ENCODE measurements around the gene TTC13.
"Not testable (repeated sequence)": the region's sequence is repeated elsewhere in the genome, so short reads cannot be mapped to it uniquely, and the experiment has no call there.

Gene TTC13

GRCh38 chr1:230987448-230987847 lies 8.8 kb upstream of the TTC13 start:
- DNase-seq = no peak

- DNase-seq = no peak
These were observed 8.3 kb upstream of the TTC13 start for GRCh38 chr1:230986976-230987375.

DNA sequence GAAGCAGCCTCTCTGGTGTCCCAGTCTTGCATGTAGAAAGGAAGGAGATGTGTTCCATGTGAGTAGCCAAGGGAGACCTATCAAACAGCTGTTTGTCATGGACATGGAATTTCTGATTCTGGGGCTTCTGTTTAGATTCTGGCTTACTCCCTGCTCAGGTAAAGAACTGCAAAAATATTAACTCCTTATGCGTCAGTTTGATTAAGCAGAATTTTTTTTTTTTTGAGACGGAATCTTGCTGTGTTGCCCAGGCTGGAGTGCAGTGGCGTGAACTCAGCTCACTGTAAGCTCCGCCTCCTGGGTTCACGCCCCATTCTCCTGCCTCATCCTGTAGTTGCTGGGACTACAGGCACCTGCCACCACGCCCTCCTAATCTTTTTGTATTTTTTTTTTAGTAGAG lies 7.0 kb upstream of the TTC13 start:
- no peak for DNase-seq

DNA sequence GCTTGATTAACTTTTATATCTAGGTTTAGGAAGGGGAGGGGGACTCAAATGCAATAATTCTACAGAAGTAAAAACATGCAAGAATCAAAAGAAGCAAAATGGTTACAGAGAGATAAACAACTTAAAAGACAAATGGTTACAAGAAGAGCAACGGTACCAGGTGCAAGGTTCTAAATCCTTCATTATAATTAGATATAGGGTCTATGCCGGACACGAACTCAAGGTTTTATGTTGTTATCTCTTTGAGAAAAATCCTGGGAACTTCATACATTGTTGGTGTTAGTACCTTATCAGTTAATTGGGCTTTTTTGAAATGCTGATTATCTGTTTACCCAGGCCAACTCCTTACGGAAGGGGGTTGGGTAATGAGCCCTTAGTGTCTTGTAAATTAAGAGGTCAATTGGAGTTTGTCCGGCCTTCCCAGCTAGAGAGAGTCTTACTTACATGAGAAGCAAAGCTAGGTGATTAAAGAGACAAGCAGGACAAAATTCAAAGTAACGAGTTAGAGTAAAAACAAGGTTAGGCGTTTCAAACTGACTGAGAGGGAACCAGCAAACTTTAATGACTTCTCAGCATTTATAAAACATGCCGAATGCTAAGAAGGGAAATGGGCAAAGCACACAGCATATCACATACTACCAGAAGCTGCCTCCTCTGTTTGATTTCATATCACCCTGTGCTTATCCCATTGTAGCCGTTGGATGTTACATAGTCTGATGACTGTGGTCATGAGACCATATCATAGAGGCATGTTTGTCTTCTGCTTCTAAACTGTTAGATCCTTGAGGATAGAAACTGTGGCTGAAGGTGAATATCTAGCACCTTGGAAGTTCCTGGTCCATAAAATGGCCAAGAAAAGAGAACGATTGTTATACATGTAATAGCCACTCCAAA lies 6.2 kb upstream of the TTC13 start:
- DNase-seq = not testable (repeated sequence)

DNA sequence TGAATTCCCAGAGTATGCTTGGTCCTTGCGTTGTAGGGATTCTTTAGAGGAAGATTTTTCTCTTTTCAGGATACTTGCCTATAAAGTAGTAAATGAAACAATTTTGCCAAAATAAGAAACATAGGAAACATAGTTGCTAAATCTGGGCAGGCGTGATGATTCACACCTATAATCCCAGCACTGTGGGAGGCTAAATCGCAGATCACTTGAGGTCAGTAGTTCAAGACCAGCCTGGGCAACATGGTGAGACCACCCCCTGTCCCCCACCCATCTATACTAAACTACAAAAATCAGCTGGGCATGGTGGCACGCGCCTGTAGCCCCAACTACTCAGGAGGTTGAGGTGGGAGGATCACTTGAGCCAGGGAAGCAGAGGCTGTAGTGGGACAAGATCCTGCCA lies 5.2 kb upstream of the TTC13 start:
- no peak for DNase-seq

DNA sequence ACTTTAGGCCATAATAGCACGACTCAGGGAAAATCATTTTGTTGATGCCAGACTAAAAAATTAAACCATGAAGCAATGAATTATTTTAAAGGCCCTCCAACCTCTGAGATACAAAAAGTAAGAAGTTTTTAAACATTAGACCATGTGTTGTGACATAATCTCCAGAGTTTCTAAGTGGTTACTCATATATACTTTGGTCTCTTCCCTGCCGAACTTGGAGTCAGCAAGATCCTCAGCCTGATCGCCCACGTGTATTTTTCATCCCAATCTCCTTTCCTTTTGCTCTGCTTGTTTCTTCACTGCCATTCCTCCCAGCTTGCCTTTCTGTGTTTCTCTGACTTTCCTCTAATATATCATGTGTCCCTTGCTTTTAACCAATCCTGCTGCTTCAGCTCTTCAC lies 4.0 kb upstream of the TTC13 start:
- no peak for DNase-seq

GRCh38 chr1:230979952-230980351 lies 1.3 kb upstream of the TTC13 start:
- DNase-seq = no peak

DNA sequence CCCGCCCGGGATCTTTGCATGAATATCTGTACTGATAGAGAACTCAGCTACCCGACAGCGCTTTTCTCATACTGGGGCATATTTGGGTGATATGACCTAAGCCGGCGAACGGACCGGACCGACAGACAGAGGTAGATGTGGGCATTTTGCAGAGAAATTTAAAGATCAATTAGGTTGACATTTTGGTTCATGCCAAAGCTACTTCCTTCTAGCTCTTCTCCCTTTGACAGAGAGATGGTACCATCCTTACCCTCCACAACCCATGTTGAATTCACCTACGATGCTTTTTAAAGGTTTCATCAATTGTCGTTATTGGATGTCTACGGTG lies 692 bp upstream of the TTC13 start:
- no peak for DNase-seq

- DNase-seq = peak; percentile 31
These were observed 735 bp downstream of the TTC13 start for GRCh38 chr1:230977761-230978490.

GRCh38 chr1:230976825-230977747 lies 1.6 kb downstream of the TTC13 start:
- peak; percentile 47 for DNase-seq

DNA sequence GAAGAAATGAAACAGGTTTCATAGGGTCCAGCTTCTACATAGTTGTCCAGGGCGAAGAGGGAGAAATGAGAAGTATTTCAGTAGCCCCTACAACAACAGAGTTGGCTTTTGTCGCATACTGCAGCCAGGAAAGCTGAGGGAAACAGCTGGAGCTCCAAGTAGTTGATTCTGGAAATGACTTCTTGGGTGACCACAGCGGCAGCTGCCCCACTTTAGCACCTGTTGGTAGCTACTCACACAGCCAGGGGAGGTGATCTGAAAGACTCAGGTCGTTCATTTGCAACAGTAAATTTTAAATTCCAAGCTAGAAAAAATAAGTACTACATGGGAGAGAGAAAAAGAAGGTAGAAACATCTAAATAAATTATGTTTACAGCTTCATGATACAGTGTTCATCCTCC lies 2.3 kb downstream of the TTC13 start:
- DNase-seq = no peak

GRCh38 chr1:230975636-230976035 lies 3.0 kb downstream of the TTC13 start:
- DNase-seq = no peak

- DNase-seq = peak; percentile 76
These were observed 5.8 kb downstream of the TTC13 start for GRCh38 chr1:230972855-230973271.

DNA sequence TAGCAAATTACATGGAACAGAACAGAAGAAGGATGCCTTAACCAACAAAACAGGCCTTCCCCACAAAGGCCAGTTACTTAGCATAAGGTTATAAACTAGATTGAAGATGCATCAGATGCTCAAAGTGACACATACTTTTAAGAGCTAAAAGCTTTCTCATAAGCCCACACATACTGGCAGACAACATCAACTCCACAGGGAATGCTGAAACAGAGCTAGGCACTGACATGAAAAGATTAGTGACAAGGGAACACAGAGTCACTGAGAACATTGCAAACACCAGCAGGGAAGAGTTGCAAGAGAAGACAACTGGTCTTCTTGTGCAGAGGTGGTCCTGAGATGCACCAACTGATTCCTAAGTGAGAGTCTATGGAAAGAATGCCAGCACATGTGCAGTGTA lies 6.9 kb downstream of the TTC13 start:
- no peak for DNase-seq

GRCh38 chr1:230970432-230970831 lies 8.2 kb downstream of the TTC13 start:
- DNase-seq = no peak

GRCh38 chr1:230966358-230966873 lies 12.2 kb downstream of the TTC13 start:
- DNase-seq = no peak

- no peak for DNase-seq
These were observed 13.1 kb downstream of the TTC13 start for GRCh38 chr1:230965535-230965934.

- DNase-seq = no peak
These were observed 13.8 kb downstream of the TTC13 start for GRCh38 chr1:230964896-230965295.

- no peak for DNase-seq
These were observed 20.3 kb downstream of the TTC13 start for GRCh38 chr1:230958370-230958769.

DNA sequence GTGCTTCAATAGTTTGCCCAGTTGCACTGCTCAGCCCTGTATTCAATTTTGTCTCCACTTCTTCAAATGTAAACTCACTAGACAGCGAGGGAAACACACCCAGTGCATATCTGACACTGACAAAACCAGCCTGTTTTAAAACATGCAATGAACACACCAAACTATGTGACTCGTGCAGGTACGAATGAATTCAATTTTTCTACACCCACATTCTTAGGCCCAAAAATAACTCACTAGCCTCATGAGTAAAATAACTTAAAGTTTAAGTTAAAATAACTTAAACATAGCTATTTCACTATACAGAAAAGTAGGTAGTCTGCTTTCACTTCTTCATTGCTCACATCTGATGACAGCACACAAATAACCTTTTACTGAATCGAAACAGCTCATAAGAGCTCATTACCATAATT lies 21.1 kb downstream of the TTC13 start:
- DNase-seq = no peak

- no peak for DNase-seq
These were observed 28.3 kb downstream of the TTC13 start for GRCh38 chr1:230950404-230950803.

GRCh38 chr1:230948903-230949302 lies 29.8 kb downstream of the TTC13 start:
- DNase-seq = no peak

DNA sequence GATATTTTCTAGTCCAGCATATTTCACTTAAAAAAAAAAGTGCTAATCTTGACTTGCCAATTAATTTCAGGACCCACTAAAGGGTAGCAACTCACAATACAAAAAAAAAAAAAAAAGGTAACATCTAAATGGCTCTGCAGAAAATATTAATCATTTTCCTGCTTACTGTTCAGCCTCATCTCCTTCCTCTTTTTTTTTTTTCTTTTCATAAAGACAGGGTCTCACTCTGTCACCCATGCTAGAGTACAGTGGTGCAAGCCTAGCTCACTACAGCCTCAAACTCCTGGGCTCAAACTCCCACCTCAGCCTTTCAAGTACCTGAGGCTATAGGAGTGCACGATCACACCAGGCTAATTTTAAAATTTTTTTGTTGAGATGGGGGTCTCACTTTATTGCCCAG lies 30.4 kb downstream of the TTC13 start:
- DNase-seq = no peak

Data from CD4-positive, alpha-beta T cell treated with Interleukin-17A for 4 hours (primary cell).